Measurements from ENCODE around the gene DENND4A. TPM values are rescaled to one million over a fixed set of nuclear protein-coding genes. Genes with fewer than 3 reads are reported as not detected.

DENND4A gene
- total and polyA plus RNA-seq, 9 of the 15 experiments (the other 6 are each of a cell fraction or from before 2014, with no cell fraction given): 6.8 to 32.3 (median 19.9) TPM

GRCh38 chr15:65791335-65792137, 557 bp downstream of the DENND4A start (continued):
- TF ChIP-seq NCOA4 (IDR thresholded peaks at IDR 0.05; ENCODE audit: partially characterized antibody) (no peak), CBX2 (IDR thresholded peaks at IDR 0.05; ENCODE audit: insufficient read depth, low read length, poor library complexity, severe bottlenecking) (no peak), ZNF197 (CRISPR knock-in tag; IDR thresholded peaks at IDR 0.05; ENCODE audit: low read depth) (no peak), AFF1 (IDR thresholded peaks at IDR 0.05; ENCODE audit: low read depth in 1 of 2, partially characterized antibody in 2 of 2) (no peak), WHSC1 (IDR thresholded peaks at IDR 0.05; ENCODE audit: low read length) (no peak), PBX2 (CRISPR knock-in tag; IDR thresholded peaks at IDR 0.05; ENCODE audit: low read depth) (no peak), PBX2 (tag; conservative IDR thresholded peaks at IDR 0.05; ENCODE audit: low read depth) (no peak), PHF21A (IDR thresholded peaks at IDR 0.05; ENCODE audit: borderline replicate concordance, low read depth) (no peak; the same call in 1 of the 2 replicates), ZNF121 (CRISPR knock-in tag; conservative IDR thresholded peaks at IDR 0.05) (no peak), POLR3G (IDR thresholded peaks at IDR 0.05; ENCODE audit: extremely low read depth, insufficient read length, insufficient replicate concordance) (no peak), RBM14 (IDR thresholded peaks at IDR 0.05; ENCODE audit: borderline replicate concordance, insufficient read depth, low read depth, low read length) (no peak), ARNT (IDR thresholded peaks at IDR 0.05) (no peak), TGIF2 (CRISPR knock-in tag; IDR thresholded peaks at IDR 0.05) (no peak), NFYB (IDR thresholded peaks at IDR 0.05; ENCODE audit: extremely low read depth, insufficient read length) (no peak), GTF2F1 (IDR thresholded peaks at IDR 0.05; ENCODE audit: low read depth, low read length) (no peak), GABPB2 (CRISPR knock-in tag; conservative IDR thresholded peaks at IDR 0.05) (no peak), ZNF41 (CRISPR knock-in tag; conservative IDR thresholded peaks at IDR 0.05) (no peak), KAT2B (IDR thresholded peaks at IDR 0.05; ENCODE audit: low read depth, low read length) (no peak), ZNF354B (CRISPR knock-in tag; IDR thresholded peaks at IDR 0.05) (no peak), MTA1 (IDR thresholded peaks at IDR 0.05; ENCODE audit: borderline replicate concordance) (no peak; the same call in 1 of the 2 replicates), PCBP1 (IDR thresholded peaks at IDR 0.05; ENCODE audit: low read depth, low read length, poor library complexity, severe bottlenecking) (peak; percentile 21)
